H9 (cell line): ENCODE results near the gene MEA1. TPM values are rescaled to one million over a fixed set of nuclear protein-coding genes. Genes with fewer than 3 reads are reported as not detected.

Experiments
- DNase-seq: peaks from one replicate; pipeline ENCODE4 v3.0.0-alpha.2; 2017
- H2AFZ ChIP-seq: one replicate; pipeline ENCODE4 v1.6.1; 2013; ENCODE audit warnings: mild to moderate bottlenecking, low read length, control low read depth, moderate library complexity
- H2AK5ac ChIP-seq: 2 replicates; pipeline ENCODE4 v1.6.1; 2013; ENCODE audit warnings: low read length, control low read depth, mixed read lengths; ENCODE audit not compliant: insufficient read length
- H2BK120ac ChIP-seq: one replicate; pipeline ENCODE4 v1.6.1; 2013; ENCODE audit warnings: low read depth, mild to moderate bottlenecking, low read length, control low read depth, inconsistent platforms; ENCODE audit not compliant: poor library complexity, severe bottlenecking
- H2BK12ac ChIP-seq: 2 replicates; pipeline ENCODE4 v1.6.1; 2013; ENCODE audit warnings: low read length, control low read depth, mixed read lengths, low read depth; ENCODE audit not compliant: insufficient read length
- H2BK15ac ChIP-seq: 2 replicates; pipeline ENCODE4 v1.6.1; 2013; ENCODE audit warnings: low read depth, low read length, control low read depth
- H2BK20ac ChIP-seq: one replicate; pipeline ENCODE4 v1.6.1; 2013; ENCODE audit warnings: low read depth, mild to moderate bottlenecking, low read length, control low read depth, inconsistent platforms; ENCODE audit not compliant: poor library complexity, severe bottlenecking
- H2BK5ac ChIP-seq: 2 replicates; pipeline ENCODE4 v1.6.1; 2013; ENCODE audit warnings: low read length, control low read depth, mixed read lengths; ENCODE audit not compliant: insufficient read length
- H3K14ac ChIP-seq: 2 replicates; pipeline ENCODE4 v1.6.1; 2013; ENCODE audit warnings: low read length, control low read depth; ENCODE audit not compliant: insufficient read depth
- H3K18ac ChIP-seq: 2 replicates; pipeline ENCODE4 v1.6.1; 2013; ENCODE audit warnings: low read depth, mild to moderate bottlenecking, mixed read lengths, low read length, control low read depth; ENCODE audit not compliant: insufficient read length
- H3K23ac ChIP-seq: 2 replicates; pipeline ENCODE4 v1.6.1; 2013; ENCODE audit warnings: low read length, control low read depth, mixed read lengths, low read depth; ENCODE audit not compliant: insufficient read length
- H3K23me2 ChIP-seq: 2 replicates; pipeline ENCODE4 v1.6.1; 2013; ENCODE audit warnings: low read depth, mild to moderate bottlenecking, mixed read lengths, low read length, control low read depth; ENCODE audit not compliant: insufficient read length, poor library complexity, severe bottlenecking
- H3K27ac ChIP-seq: 2 replicates; pipeline ENCODE4 v1.5.1; 2013; ENCODE audit warnings: low read length, control low read depth, mixed read lengths, low read depth; ENCODE audit not compliant: insufficient read length
- H3K27me3 ChIP-seq: 2 replicates; pipeline ENCODE4 v1.6.1; 2013; ENCODE audit warnings: low read length, control low read depth, inconsistent platforms; ENCODE audit not compliant: insufficient read depth
- H3K4ac ChIP-seq: 2 replicates; pipeline ENCODE4 v1.6.1; 2013; ENCODE audit warnings: low read depth, mild to moderate bottlenecking, control low read depth, inconsistent platforms, low read length, moderate library complexity
- H3K4me1 ChIP-seq: 2 replicates; pipeline ENCODE4 v1.6.1; 2013; ENCODE audit warnings: low read length, control low read depth, inconsistent platforms; ENCODE audit not compliant: insufficient read depth
- H3K4me2 ChIP-seq: 2 replicates; pipeline ENCODE4 v1.6.1; 2013; ENCODE audit warnings: low read length, control low read depth, mixed read lengths; ENCODE audit not compliant: insufficient read length, insufficient read depth
- H3K56ac ChIP-seq: 2 replicates; pipeline ENCODE4 v1.6.1; 2013; ENCODE audit warnings: low read depth, mild to moderate bottlenecking, mixed read lengths, low read length, control low read depth; ENCODE audit not compliant: insufficient read length
- H3K79me1 ChIP-seq: 2 replicates; pipeline ENCODE4 v1.6.1; 2013; ENCODE audit warnings: low read depth, mild to moderate bottlenecking, moderate library complexity, low read length, control low read depth, inconsistent platforms; ENCODE audit not compliant: insufficient read depth, poor library complexity, severe bottlenecking
- H3K79me2 ChIP-seq: 2 replicates; pipeline ENCODE4 v1.6.1; 2013; ENCODE audit warnings: low read length, control low read depth, inconsistent platforms; ENCODE audit not compliant: insufficient read depth
- H3K9ac ChIP-seq: 2 replicates; pipeline ENCODE4 v1.6.1; 2013; ENCODE audit warnings: low read length, control low read depth, mixed read lengths; ENCODE audit not compliant: insufficient read length; ENCODE audit errors: extremely low read depth
- H3K9me3 ChIP-seq: one replicate; pipeline ENCODE4 v1.6.1; 2013; ENCODE audit warnings: low read depth, low read length, inconsistent platforms; ENCODE audit not compliant: control insufficient read depth
- H3T11ph ChIP-seq: one replicate; pipeline ENCODE4 v1.6.1; 2013; ENCODE audit warnings: mild to moderate bottlenecking, low read length, control low read depth, inconsistent platforms
- H4K20me1 ChIP-seq: one replicate; pipeline ENCODE4 v1.6.1; 2013; ENCODE audit not compliant: control insufficient read depth, insufficient read length, insufficient read depth
- H4K5ac ChIP-seq: 2 replicates; pipeline ENCODE4 v1.6.1; 2013; ENCODE audit warnings: low read depth, mild to moderate bottlenecking, mixed read lengths, low read length, control low read depth; ENCODE audit not compliant: insufficient read length
- H4K8ac ChIP-seq: replicated peaks from 2 replicates; pipeline ENCODE4 v1.6.1; 2013; ENCODE audit warnings: low read length, control low read depth, mixed read lengths, low read depth; ENCODE audit not compliant: insufficient read length
- H4K91ac ChIP-seq: 2 replicates; pipeline ENCODE4 v1.6.1; 2013; ENCODE audit warnings: low read depth, mild to moderate bottlenecking, moderate library complexity, mixed read lengths, low read length, control low read depth; ENCODE audit not compliant: insufficient read length
- H3K27ac Mint-ChIP-seq, 3 experiments: 2 replicates in 2 of 3; 3 replicates in 1 of 3; pipeline ENCODE4 v1.8.0; 2020 to 2021; ENCODE audit warnings: mixed read lengths in 3 of 3, mild to moderate bottlenecking in 1 of 3, moderate library complexity in 1 of 3
- H3K27me3 Mint-ChIP-seq: 2 replicates; pipeline ENCODE4 v1.8.0; 2021; ENCODE audit warnings: low read depth, mild to moderate bottlenecking, moderate library complexity, mixed read lengths
- H3K36me3 Mint-ChIP-seq, 3 experiments: 2 replicates in 2 of 3; 3 replicates in 1 of 3; pipeline ENCODE4 v1.8.0; 2020 to 2021; ENCODE audit warnings: low read depth in 3 of 3, mixed read lengths in 3 of 3; ENCODE audit not compliant: insufficient read depth in 1 of 3
- H3K4me1 Mint-ChIP-seq, 2 experiments: 2 replicates each; pipeline ENCODE4 v1.8.0; 2020; ENCODE audit warnings: mixed read lengths in 2 of 2
- H3K4me3 Mint-ChIP-seq, 2 experiments: 2 replicates in 1 of 2; 3 replicates in 1 of 2; pipeline ENCODE4 v1.8.0; 2020 to 2021; ENCODE audit warnings: mild to moderate bottlenecking in 2 of 2, mixed read lengths in 2 of 2, moderate library complexity in 1 of 2
- H3K9me3 Mint-ChIP-seq, 2 experiments: 2 replicates in 1 of 2; 3 replicates in 1 of 2; pipeline ENCODE4 v1.8.0; 2020; ENCODE audit warnings: mild to moderate bottlenecking in 2 of 2, mixed read lengths in 2 of 2, moderate library complexity in 1 of 2
- WGBS: extraction: QIAGEN DNeasy Blood & Tissue Kit; methylation state at CpG from one replicate; pipeline ENCODE4 v1.1.7; 2013; ENCODE audit warnings: missing lambda C conversion rate, low lambda C conversion rate, mixed read lengths; ENCODE audit not compliant: insufficient read length; ENCODE audit errors: extremely low coverage; 5-methylcytosine and 5-hydroxymethylcytosine counted together
- total RNA-seq: library from RNA; stranded (reverse); gene quantifications from 2 replicates; pipeline ENCODE4 v1.2.1, GENCODE V29; 2021
- TF ChIP-seq, protein P1 (sequence below): fragments of 200-600 bp; sonication (generic); conservative IDR thresholded peaks from 3 replicates; pipeline ENCODE4 v1.8.0; 2021; ENCODE audit warnings: antibody characterized with exemption, mild to moderate bottlenecking

Gene MEA1
- total RNA-seq, 1 experiment from 2014 or later, result 113 TPM

DNA sequence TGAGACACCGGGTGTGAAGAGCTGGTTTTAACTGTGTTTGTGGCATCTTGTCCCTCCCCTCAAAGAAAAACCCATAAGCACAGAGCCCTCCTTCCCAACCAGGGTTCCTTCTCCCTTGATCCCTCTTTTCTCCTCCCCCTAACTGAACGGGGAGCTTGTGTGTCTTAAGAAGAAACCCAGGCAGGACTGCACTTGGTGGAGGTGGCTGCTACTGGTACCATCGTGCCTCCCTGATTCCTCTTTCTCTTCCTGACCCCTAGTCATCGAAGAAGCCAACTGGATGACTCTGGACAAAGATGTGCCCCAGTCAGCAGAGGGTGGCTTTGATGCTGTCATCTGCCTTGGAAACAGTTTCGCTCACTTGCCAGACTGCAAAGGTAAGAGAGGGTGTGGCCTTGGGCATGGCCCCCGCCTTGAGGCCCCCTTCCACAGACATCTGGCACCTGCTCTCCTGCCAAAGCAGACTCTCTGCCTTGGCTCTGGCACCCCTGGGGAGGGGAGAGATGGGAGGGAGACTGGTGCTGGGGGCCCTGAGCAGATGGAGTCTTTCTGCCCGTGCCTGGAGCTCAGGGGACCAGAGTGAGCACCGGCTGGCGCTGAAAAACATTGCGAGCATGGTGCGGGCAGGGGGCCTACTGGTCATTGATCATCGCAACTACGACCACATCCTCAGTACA is 51.1 kb downstream of the MEA1 start:
- peaks cover 36% of the 10 kb centered on the region for H3K27me3 Mint-ChIP-seq
- Histone ChIP-seq H4K91ac (no peak overlapping the region), H4K8ac (no peak overlapping the region), H2BK120ac (no peak overlapping the region), H3K23me2 (peaks cover 10% of the 10 kb centered on the region), H3K27me3 (peaks cover 6% of the 10 kb centered on the region; the same call in 1 of the 2 replicates), H3K79me1 (no peaks in the 10 kb centered on the region), H4K20me1 (no peaks in the 10 kb centered on the region), H3K79me2 (no peaks in the 10 kb centered on the region), H2BK15ac (no peak overlapping the region), H3T11ph (no peak overlapping the region), H3K9me3 (no peaks in the 10 kb centered on the region), H2AK5ac (no peak overlapping the region), H3K4me2 (no peak overlapping the region), H3K14ac (no peak overlapping the region), H3K9ac (no peak overlapping the region), H2AFZ (no peak overlapping the region), H4K5ac (no peak overlapping the region), H3K4ac (no peak overlapping the region), H3K18ac (no peak overlapping the region), H3K4me1 (no peaks in the 10 kb centered on the region), H2BK5ac (no peak overlapping the region), H3K27ac (no peak overlapping the region), H3K56ac (no peak overlapping the region), H2BK20ac (no peak overlapping the region), H2BK12ac (no peak overlapping the region), H3K23ac (no peak overlapping the region)
- peaks cover 0 to 33% (median 13%) of the 10 kb centered on the region in 3 experiments; a peak in 5 of 7 replicates for H3K36me3 Mint-ChIP-seq
- TF ChIP-seq, protein P1, sequence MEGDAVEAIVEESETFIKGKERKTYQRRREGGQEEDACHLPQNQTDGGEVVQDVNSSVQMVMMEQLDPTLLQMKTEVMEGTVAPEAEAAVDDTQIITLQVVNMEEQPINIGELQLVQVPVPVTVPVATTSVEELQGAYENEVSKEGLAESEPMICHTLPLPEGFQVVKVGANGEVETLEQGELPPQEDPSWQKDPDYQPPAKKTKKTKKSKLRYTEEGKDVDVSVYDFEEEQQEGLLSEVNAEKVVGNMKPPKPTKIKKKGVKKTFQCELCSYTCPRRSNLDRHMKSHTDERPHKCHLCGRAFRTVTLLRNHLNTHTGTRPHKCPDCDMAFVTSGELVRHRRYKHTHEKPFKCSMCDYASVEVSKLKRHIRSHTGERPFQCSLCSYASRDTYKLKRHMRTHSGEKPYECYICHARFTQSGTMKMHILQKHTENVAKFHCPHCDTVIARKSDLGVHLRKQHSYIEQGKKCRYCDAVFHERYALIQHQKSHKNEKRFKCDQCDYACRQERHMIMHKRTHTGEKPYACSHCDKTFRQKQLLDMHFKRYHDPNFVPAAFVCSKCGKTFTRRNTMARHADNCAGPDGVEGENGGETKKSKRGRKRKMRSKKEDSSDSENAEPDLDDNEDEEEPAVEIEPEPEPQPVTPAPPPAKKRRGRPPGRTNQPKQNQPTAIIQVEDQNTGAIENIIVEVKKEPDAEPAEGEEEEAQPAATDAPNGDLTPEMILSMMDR, result no peak
- peaks cover 12% of the 10 kb centered on the region in 2 experiments for H3K4me1 Mint-ChIP-seq
- H3K4me3 Mint-ChIP-seq, result 0 out of 5 replicates have a peak overlapping the region, but pooled peaks of 1 of the 2 experiments have one; percentile 62
- H3K9me3 Mint-ChIP-seq, result 0 out of 5 replicates have a peak, but pooled peaks cover 0 to 2% of the 10 kb centered on the region in 2 experiments
- no peak for DNase-seq
- no CpG with 5 or more reads among the region's 13 CpGs for WGBS
- H3K27ac Mint-ChIP-seq, result no peak overlapping the region
